Cardiac fibroblast (primary cell): ENCODE results near the gene AP1S3.
A peak's percentile ranks its signal among the peaks of the same experiment; 100 is the strongest.

Source experiments
- DNase-seq, 2 donors: peaks; one replicate each; pipeline versions ENCODE4 v3.0.0 to v3.0.0-alpha.2; 2010; ENCODE audit warnings: low read depth in 2 of 2
- H3K4me3 ChIP-seq, 2 donors: replicated peaks in 1 of 2; 1 replicate in 1 of 2; 2 replicates in 1 of 2; pipeline ENCODE4 v1.5.1; 2011; ENCODE audit warnings: low read depth in 2 of 2, low read length in 2 of 2, mild to moderate bottlenecking in 2 of 2, moderate library complexity in 1 of 2
- CTCF ChIP-seq: IDR thresholded peaks from one replicate; pipeline ENCODE4 v1.5.1; 2011; ENCODE audit warnings: low read depth, mild to moderate bottlenecking, low read length, inconsistent platforms

Gene AP1S3

GRCh38 chr2:223813329-223813728 is 24.1 kb downstream of the AP1S3 start:
- TF ChIP-seq CTCF: no peak
- DNase-seq: no peak
- no peak overlapping the region for H3K4me3 ChIP-seq

- TF ChIP-seq CTCF: no peak
- H3K4me3 ChIP-seq: no peak overlapping the region
- peak; percentile 54 to 63 for DNase-seq
Observed at GRCh38 chr2:223811757-223812156, 25.6 kb downstream of the AP1S3 start.

- no peak overlapping the region for H3K4me3 ChIP-seq
- DNase-seq: no peak
- TF ChIP-seq CTCF: no peak
Observed at GRCh38 chr2:223805008-223805407, 32.4 kb downstream of the AP1S3 start.

GRCh38 chr2:223801736-223802135 is 35.6 kb downstream of the AP1S3 start:
- TF ChIP-seq CTCF: no peak
- no peak for DNase-seq
- no peak overlapping the region for H3K4me3 ChIP-seq

GRCh38 chr2:223800908-223801307 is 36.5 kb downstream of the AP1S3 start:
- no peak overlapping the region for H3K4me3 ChIP-seq
- DNase-seq: no peak
- TF ChIP-seq CTCF: no peak

GRCh38 chr2:223797811-223798721 is 39.3 kb downstream of the AP1S3 start:
- H3K4me3 ChIP-seq: no peak overlapping the region
- peak; percentile 66 to 68 for DNase-seq
- peak; percentile 67 for TF ChIP-seq CTCF
